Liver (tissue), 9 donors: ENCODE data around the gene MYO16. TPM values are rescaled to one million over a fixed set of nuclear protein-coding genes. Genes with fewer than 3 reads are reported as not detected.

Experiments
- DNase-seq: peaks from one replicate; pipeline ENCODE4 v3.0.0-alpha.2; 2017; ENCODE audit warnings: low spot score
- H3K27ac ChIP-seq, 2 donors: one replicate each; pipeline ENCODE4 v1.7.0; 2013; ENCODE audit warnings: inconsistent platforms in 2 of 2, low read length in 2 of 2, control low read depth in 1 of 2, low read depth in 1 of 2, mild to moderate bottlenecking in 1 of 2
- H3K27me3 ChIP-seq, 4 donors: one replicate each; pipeline versions ENCODE4 v1.6.1 to v1.7.0; 2013; ENCODE audit warnings: low read length in 3 of 4, inconsistent platforms in 1 of 4, mild to moderate bottlenecking in 1 of 4, moderate library complexity in 1 of 4; ENCODE audit not compliant: control insufficient read depth in 4 of 4, insufficient read depth in 4 of 4
- H3K36me3 ChIP-seq, 4 donors: one replicate each; pipeline versions ENCODE4 v1.6.1 to v1.7.0; 2013; ENCODE audit warnings: low read length in 3 of 4, mild to moderate bottlenecking in 3 of 4, low read depth in 1 of 4, moderate library complexity in 1 of 4; ENCODE audit not compliant: control insufficient read depth in 4 of 4, insufficient read depth in 3 of 4
- H3K4me1 ChIP-seq, 4 donors: one replicate each; pipeline versions ENCODE4 v1.6.1 to v1.7.0; 2013; ENCODE audit warnings: low read length in 3 of 4, mild to moderate bottlenecking in 3 of 4, moderate library complexity in 1 of 4; ENCODE audit not compliant: control insufficient read depth in 4 of 4, insufficient read depth in 4 of 4
- H3K4me3 ChIP-seq, 3 donors: one replicate each; pipeline versions ENCODE4 v1.6.1 to v1.7.0; 2013; ENCODE audit warnings: low read length in 3 of 3, control low read depth in 1 of 3, low read depth in 1 of 3, mild to moderate bottlenecking in 1 of 3
- H3K9ac ChIP-seq, 2 donors: one replicate each; pipeline ENCODE4 v1.7.0; 2013; ENCODE audit warnings: low read length in 2 of 2, mild to moderate bottlenecking in 2 of 2, moderate library complexity in 2 of 2, control low read depth in 1 of 2, low read depth in 1 of 2
- H3K9me3 ChIP-seq, 4 donors: one replicate each; pipeline versions ENCODE4 v1.6.1 to v1.7.0; 2013; ENCODE audit warnings: low read length in 3 of 4; ENCODE audit not compliant: control insufficient read depth in 4 of 4
- ATF3 ChIP-seq: IDR thresholded peaks from 2 replicates; pipeline ENCODE4 v1.6.1; 2016; ENCODE audit warnings: antibody characterized with exemption
- CTCF ChIP-seq: fragments of 150-350 bp; IDR thresholded peaks from 2 replicates; pipeline ENCODE4 v1.5.1; 2017; ENCODE audit warnings: improper control_type of control experiment, low read depth, low read length; ENCODE audit not compliant: missing input control
- EGR1 ChIP-seq, 2 donors: IDR thresholded peaks; 2 replicates each; pipeline ENCODE4 v1.6.1; 2016 to 2018; ENCODE audit warnings: antibody characterized with exemption in 2 of 2, low read depth in 2 of 2
- FOXA1 ChIP-seq: IDR thresholded peaks from 2 replicates; pipeline ENCODE4 v1.6.1; 2016; ENCODE audit warnings: antibody characterized with exemption
- FOXA2 ChIP-seq: IDR thresholded peaks from 2 replicates; pipeline ENCODE4 v1.6.1; 2016; ENCODE audit warnings: antibody characterized with exemption
- GABPA ChIP-seq, 2 donors: IDR thresholded peaks in 1 of 2; conservative IDR thresholded peaks in 1 of 2; 2 replicates each; pipeline ENCODE4 v1.6.1; 2016; ENCODE audit warnings: antibody characterized with exemption in 2 of 2, mild to moderate bottlenecking in 1 of 2, moderate library complexity in 1 of 2
- HNF4A ChIP-seq, 2 donors: conservative IDR thresholded peaks; 2 replicates each; pipeline ENCODE4 v1.6.1; 2016; ENCODE audit warnings: antibody characterized with exemption in 2 of 2, mild to moderate bottlenecking in 2 of 2
- HNF4G ChIP-seq: IDR thresholded peaks from 2 replicates; pipeline ENCODE4 v1.6.1; 2016; ENCODE audit warnings: antibody characterized with exemption
- JUND ChIP-seq, 2 donors: IDR thresholded peaks; 2 replicates each; pipeline ENCODE4 v1.6.1; 2016; ENCODE audit warnings: antibody characterized with exemption in 2 of 2
- MAX ChIP-seq: IDR thresholded peaks from 2 replicates; pipeline ENCODE4 v1.6.1; 2016; ENCODE audit warnings: antibody characterized with exemption
- NR2F2 ChIP-seq: IDR thresholded peaks from 2 replicates; pipeline ENCODE4 v1.6.1; 2016; ENCODE audit warnings: antibody characterized with exemption
- RAD21 ChIP-seq, 2 donors: IDR thresholded peaks; 2 replicates each; pipeline ENCODE4 v1.6.1; 2016; ENCODE audit warnings: antibody characterized with exemption in 2 of 2, mild to moderate bottlenecking in 2 of 2
- REST ChIP-seq: IDR thresholded peaks from 2 replicates; pipeline ENCODE4 v1.6.1; 2016; ENCODE audit warnings: antibody characterized with exemption, mild to moderate bottlenecking
- RXRA ChIP-seq, 2 donors: IDR thresholded peaks; 2 replicates each; pipeline ENCODE4 v1.6.1; 2017 to 2018; ENCODE audit warnings: antibody characterized with exemption in 2 of 2, mild to moderate bottlenecking in 1 of 2
- SP1 ChIP-seq: IDR thresholded peaks from 2 replicates; pipeline ENCODE4 v1.6.1; 2018; ENCODE audit warnings: antibody characterized with exemption, mild to moderate bottlenecking
- TAF1 ChIP-seq: conservative IDR thresholded peaks from 2 replicates; pipeline ENCODE4 v1.6.1; 2016; ENCODE audit warnings: antibody characterized with exemption, mild to moderate bottlenecking
- YY1 ChIP-seq: IDR thresholded peaks from 2 replicates; pipeline ENCODE4 v1.6.1; 2016; ENCODE audit warnings: antibody characterized with exemption, mild to moderate bottlenecking
- ZBTB33 ChIP-seq: IDR thresholded peaks from 2 replicates; pipeline ENCODE4 v1.6.1; 2016; ENCODE audit warnings: antibody characterized with exemption
- WGBS: extraction: QIAGEN DNeasy Blood & Tissue Kit; methylation state at CpG from one replicate; pipeline ENCODE4 v1.1.7; 2013; 5-methylcytosine and 5-hydroxymethylcytosine counted together
- polyA plus RNA-seq, 2 donors: library from polyadenylated mRNA; stranded (reverse) in 1 of 2; unstranded in 1 of 2; fragments of 200-250 nt in 1 of 2; fragments of >200 nt in 1 of 2; fragmentation: Nextera tagmentation in 1 of 2; extraction: Ambion mirVana in 1 of 2; gene quantifications; one replicate each; pipeline versions ENCODE4 v1.2.1 to v1.2.3, GENCODE V29; 2013 to 2015
- total RNA-seq, 2 donors: library from RNA; depleted of rRNA; stranded (reverse); fragments of >200 nt; gene quantifications; one replicate each; pipeline ENCODE4 v1.2.3, GENCODE V29; 2014
- donor health status: healthy.
- donor health status: healthy.
- donor health status: healthy.
- donor health status: healthy.
- donor health status: healthy.

The MYO16 gene
- total and polyA plus RNA-seq, 4 donors, result 0.37 to 1.1 (median 0.68) TPM

DNA sequence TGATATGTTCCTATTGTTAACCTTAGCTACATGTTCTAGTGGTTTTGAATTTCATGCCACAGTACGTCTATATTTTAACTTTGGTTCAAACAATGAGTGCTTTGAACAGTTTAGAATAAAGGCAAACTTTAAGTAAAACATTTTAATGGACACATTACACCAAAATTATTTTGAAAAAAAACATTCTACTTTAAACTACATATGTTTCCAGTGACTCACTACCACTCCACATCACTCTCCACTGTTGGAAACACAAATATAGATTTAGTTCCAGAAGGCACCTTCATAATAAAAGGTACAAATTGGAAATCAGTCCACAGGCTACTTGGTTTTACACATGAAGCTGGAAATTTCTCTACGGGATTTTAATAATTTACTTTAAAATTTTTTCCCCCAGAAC, 373.5 kb downstream of the MYO16 start:
- Histone ChIP-seq H3K36me3 (no peaks in the 10 kb centered on the region), H3K27ac (no peak overlapping the region), H3K9ac (no peak overlapping the region), H3K9me3 (no peaks in the 10 kb centered on the region), H3K4me1 (no peaks in the 10 kb centered on the region), H3K4me3 (no peak overlapping the region), H3K27me3 (no peaks in the 10 kb centered on the region)
- no peak for DNase-seq
- WGBS, result 91% methylated on average over 2 of the region's 2 CpGs
- TF ChIP-seq HNF4G, result no peak
- no peak for TF ChIP-seq CTCF
- no peak for TF ChIP-seq JUND (IDR thresholded peaks at IDR 0.05)
- no peak for TF ChIP-seq NR2F2
- no peak for TF ChIP-seq FOXA1
- TF ChIP-seq RXRA (IDR thresholded peaks at IDR 0.05), result no peak
- no peak for TF ChIP-seq FOXA2
- TF ChIP-seq RAD21 (IDR thresholded peaks at IDR 0.05), result no peak
- TF ChIP-seq YY1, result no peak
- no peak for TF ChIP-seq SP1
- no peak for TF ChIP-seq MAX

DNA sequence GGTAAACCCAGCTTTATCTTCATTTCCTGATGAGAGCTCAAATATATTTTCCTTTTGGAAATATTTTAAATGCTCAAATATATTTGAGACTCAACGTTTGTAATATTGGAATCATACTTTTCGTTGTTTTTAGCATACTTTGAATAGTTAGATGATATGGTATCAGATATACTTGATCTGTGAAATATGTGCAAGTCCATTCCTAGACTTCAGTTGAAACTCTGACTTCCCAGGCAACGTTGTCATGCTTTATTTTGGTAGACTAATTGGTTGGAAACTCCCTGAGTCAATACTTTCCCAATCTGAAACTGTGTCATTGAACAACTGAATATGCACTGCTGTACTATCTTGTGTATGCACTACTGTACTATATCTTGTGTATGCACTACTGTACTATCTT, 378.5 kb downstream of the MYO16 start:
- no peaks in the 10 kb centered on the region for H3K36me3 ChIP-seq
- no peaks in the 10 kb centered on the region for H3K9me3 ChIP-seq
- no peaks in the 10 kb centered on the region for H3K4me1 ChIP-seq
- no peak overlapping the region for H3K27ac ChIP-seq
- H3K27me3 ChIP-seq, result no peaks in the 10 kb centered on the region
- no peak overlapping the region for H3K9ac ChIP-seq
- no peak for DNase-seq
- WGBS, result 76% methylated on average over 3 of the region's 3 CpGs
- TF ChIP-seq RXRA (IDR thresholded peaks at IDR 0.05) (no peak), CTCF (no peak), YY1 (no peak), HNF4A (conservative IDR thresholded peaks at IDR 0.05) (no peak), ATF3 (no peak), SP1 (no peak), JUND (IDR thresholded peaks at IDR 0.05) (no peak), TAF1 (no peak), FOXA1 (no peak), GABPA (IDR thresholded peaks at IDR 0.05 in 1 of 2, conservative IDR thresholded peaks at IDR 0.05 in 1 of 2) (no peak), REST (no peak), NR2F2 (no peak), FOXA2 (no peak), ZBTB33 (no peak), HNF4G (no peak), RAD21 (IDR thresholded peaks at IDR 0.05) (no peak), MAX (no peak), EGR1 (IDR thresholded peaks at IDR 0.05; ENCODE audit: low read depth in 2 of 2) (no peak)
- no peak overlapping the region for H3K4me3 ChIP-seq
